GM23338 (cell line): Measurements from ENCODE around the gene CD3G. TPM values are rescaled to one million over a fixed set of nuclear protein-coding genes. Genes with fewer than 3 reads are reported as not detected.

Experiments
- ATAC-seq: fragments of 200-7000 bp; cut with Tn5 transposase; 3 replicates; pipeline ENCODE4 v1.9.1; 2020
- DNase-seq: peaks from one replicate; pipeline ENCODE4 v3.0.0-alpha.2; 2015; ENCODE audit warnings: low spot score
- H2AFZ ChIP-seq: fragments of 200-600 bp; sonication (generic); 2 replicates; pipeline ENCODE4 v1.8.0; 2016; ENCODE audit warnings: antibody characterized with exemption, mild to moderate bottlenecking, moderate library complexity
- H3F3A ChIP-seq: fragments of 200-600 bp; sonication (generic); replicated peaks from 2 replicates; pipeline ENCODE4 v1.8.0; 2017; ENCODE audit warnings: antibody characterized with exemption, mixed run types, low read depth
- H3K27ac ChIP-seq: fragments of 200-600 bp; sonication (generic); 2 replicates; pipeline ENCODE4 v1.6.1; 2016; ENCODE audit warnings: low read depth
- H3K27me3 ChIP-seq: fragments of 200-600 bp; sonication (generic); 2 replicates; pipeline ENCODE4 v1.8.0; 2016; ENCODE audit warnings: mild to moderate bottlenecking, mixed run types, moderate library complexity; ENCODE audit not compliant: insufficient read depth
- H3K36me3 ChIP-seq: fragments of 200-600 bp; sonication (generic); 2 replicates; pipeline ENCODE4 v1.8.0; 2016; ENCODE audit warnings: mild to moderate bottlenecking; ENCODE audit not compliant: insufficient read depth
- H3K4me1 ChIP-seq: fragments of 200-600 bp; sonication (generic); 2 replicates; pipeline ENCODE4 v1.8.0; 2016; ENCODE audit warnings: mild to moderate bottlenecking, moderate library complexity; ENCODE audit not compliant: insufficient read depth
- H3K4me2 ChIP-seq: fragments of 200-600 bp; sonication (generic); 2 replicates; pipeline ENCODE4 v1.7.1; 2017; ENCODE audit warnings: mixed run types
- H3K4me3 ChIP-seq: fragments of 200-600 bp; sonication (generic); 2 replicates; pipeline ENCODE4 v1.6.1; 2016; ENCODE audit warnings: mixed run types
- H3K79me2 ChIP-seq: fragments of 200-600 bp; sonication (generic); replicated peaks from 2 replicates; pipeline ENCODE4 v1.8.0; 2017; ENCODE audit warnings: mild to moderate bottlenecking; ENCODE audit not compliant: insufficient read depth
- H3K9me2 ChIP-seq: fragments of 200-600 bp; sonication (generic); 2 replicates; pipeline ENCODE4 v1.8.0; 2017; ENCODE audit not compliant: insufficient read depth
- H4K20me1 ChIP-seq: fragments of 200-600 bp; sonication (generic); replicated peaks from 2 replicates; pipeline ENCODE4 v1.8.0; 2017; ENCODE audit warnings: mild to moderate bottlenecking; ENCODE audit not compliant: insufficient read depth
- H3K27ac Mint-ChIP-seq: 2 replicates; pipeline ENCODE4 v1.8.0; 2020; ENCODE audit warnings: inconsistent platforms, mild to moderate bottlenecking, moderate library complexity, mixed read lengths
- H3K27me3 Mint-ChIP-seq: 3 replicates; pipeline ENCODE4 v1.8.0; 2022; ENCODE audit warnings: low read depth, mild to moderate bottlenecking, moderate library complexity, mixed read lengths, inconsistent platforms; ENCODE audit not compliant: insufficient read depth, poor library complexity
- H3K36me3 Mint-ChIP-seq: 3 replicates; pipeline ENCODE4 v1.8.0; 2021; ENCODE audit warnings: low read depth, mild to moderate bottlenecking, inconsistent platforms, moderate library complexity, mixed read lengths
- H3K4me1 Mint-ChIP-seq: 3 replicates; pipeline ENCODE4 v1.8.0; 2020; ENCODE audit warnings: mild to moderate bottlenecking, inconsistent platforms, mixed read lengths
- H3K4me3 Mint-ChIP-seq: 3 replicates; pipeline ENCODE4 v1.8.0; 2021; ENCODE audit warnings: moderate library complexity, mild to moderate bottlenecking, inconsistent platforms, mixed read lengths
- H3K9me3 Mint-ChIP-seq: 3 replicates; pipeline ENCODE4 v1.8.0; 2020; ENCODE audit warnings: moderate library complexity, mild to moderate bottlenecking, inconsistent platforms, mixed read lengths
- CREB1 ChIP-seq: fragments of 250-450 bp; sonication (Bioruptor Pico); IDR thresholded peaks from 2 replicates; pipeline ENCODE4 v1.5.0; 2020; ENCODE audit warnings: low read depth, mild to moderate bottlenecking, moderate library complexity
- EZH2 ChIP-seq: fragments of 200-600 bp; sonication (generic); IDR thresholded peaks from one replicate; pipeline ENCODE4 v1.8.0; 2017; ENCODE audit warnings: antibody characterized with exemption, mild to moderate bottlenecking, low read depth; ENCODE audit not compliant: unreplicated experiment
- JUNB ChIP-seq: IDR thresholded peaks from one replicate; pipeline ENCODE4 v1.6.1; 2016; ENCODE audit warnings: antibody characterized with exemption; ENCODE audit not compliant: unreplicated experiment
- NANOG ChIP-seq: IDR thresholded peaks from 2 replicates; pipeline ENCODE4 v1.6.1; 2016; ENCODE audit warnings: antibody characterized with exemption, borderline replicate concordance
- POLR2AphosphoS5 ChIP-seq: IDR thresholded peaks from 2 replicates; pipeline ENCODE4 v1.6.1; 2016; ENCODE audit warnings: antibody characterized with exemption, low read depth
- REST ChIP-seq: IDR thresholded peaks from one replicate; pipeline ENCODE4 v1.6.1; 2018; ENCODE audit warnings: antibody characterized with exemption; ENCODE audit not compliant: unreplicated experiment
- STAT1 ChIP-seq: IDR thresholded peaks from one replicate; pipeline ENCODE4 v1.6.1; 2016; ENCODE audit warnings: antibody characterized with exemption; ENCODE audit not compliant: unreplicated experiment
- ZNF331 ChIP-seq: fragments of 250-450 bp; sonication (Bioruptor Pico); IDR thresholded peaks from 2 replicates; pipeline ENCODE4 v1.5.0; 2020; ENCODE audit warnings: low read depth, mild to moderate bottlenecking, moderate library complexity
- long read RNA-seq: library from polyadenylated mRNA; unstranded; transcript quantifications from one replicate; pipeline ENCODE4 v2.0.0, GENCODE V29; 2020; ENCODE audit not compliant: unreplicated experiment
- polyA plus RNA-seq: library from polyadenylated mRNA; unstranded; fragments of >200 nt; fragmentation: Nextera tagmentation; extraction: Ambion mirVana; gene quantifications from 2 replicates; pipeline ENCODE4 v1.2.1, GENCODE V29; 2016
- total RNA-seq: library from RNA; depleted of rRNA; stranded (reverse); fragments of >200 nt; shearing (Covaris generic); gene quantifications from 2 replicates; pipeline ENCODE4 v1.2.3, GENCODE V29; 2014; rRNA removed
- TF ChIP-seq, protein P1 (sequence below): IDR thresholded peaks from 2 replicates; pipeline ENCODE4 v1.6.1; 2016; ENCODE audit warnings: antibody characterized with exemption
- TF ChIP-seq, protein P2 (sequence below), 2 experiments: fragments of 200-600 bp in 1 of 2; sonication (generic) in 1 of 2; conservative IDR thresholded peaks; 2 replicates each; pipeline versions ENCODE4 v1.5.1 to v1.6.1; 2016 to 2017; ENCODE audit warnings: antibody characterized with exemption in 2 of 2, low read depth in 2 of 2, mild to moderate bottlenecking in 2 of 2, moderate library complexity in 1 of 2

Gene CD3G
- total RNA-seq: not detected in 2 replicates
- polyA plus RNA-seq: not detected in 2 replicates
- long read RNA-seq: 0 reads

DNA sequence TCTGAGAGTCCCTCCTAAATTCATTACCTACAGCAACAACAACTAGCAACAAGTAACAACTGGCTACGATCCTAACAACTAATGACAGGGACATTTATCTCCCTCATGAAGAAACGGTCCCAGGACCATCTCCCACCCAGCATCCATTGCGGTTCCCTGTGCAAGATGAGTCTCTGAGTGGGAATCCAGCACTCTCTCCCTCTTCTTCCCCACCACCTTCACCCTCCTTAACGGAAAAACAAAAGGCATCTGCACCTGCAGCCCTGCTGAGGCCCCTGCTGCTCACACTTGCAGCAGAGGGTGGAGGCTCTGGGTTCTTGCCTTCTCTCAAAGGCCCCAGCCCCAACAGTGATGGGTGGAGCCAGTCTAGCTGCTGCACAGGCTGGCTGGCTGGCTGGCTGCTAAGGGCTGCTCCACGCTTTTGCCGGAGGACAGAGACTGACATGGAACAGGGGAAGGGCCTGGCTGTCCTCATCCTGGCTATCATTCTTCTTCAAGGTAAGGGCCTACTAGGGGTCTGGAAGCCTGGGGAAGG, at the start of gene CD3G:
Gene CD3G, plus strand, starts transcription at position 364 of the 535 bp plus-strand sequence. Its CDS starts 80 bp downstream, at position 444.
- H3K27ac Mint-ChIP-seq: no peak within 1 kb of the TSS
- H3K79me2 ChIP-seq: no peaks in the 10 kb centered on the region
- H2AFZ ChIP-seq: no peak within 1 kb of the TSS
- H3K9me3 Mint-ChIP-seq: no peaks in the 10 kb centered on the region; the same call in 2 of the 3 replicates
- H3K4me1 Mint-ChIP-seq: peaks cover 2% of the 10 kb centered on the region; the same call in 2 of the 3 replicates
- DNase-seq: no peak
- no peak for TF ChIP-seq CREB1
- no peak for TF ChIP-seq EZH2
- no peak for TF ChIP-seq POLR2AphosphoS5
- no peak for TF ChIP-seq ZNF331 (CRISPR knock-in tag)
- TF ChIP-seq JUNB: no peak
- no peak for TF ChIP-seq STAT1
- no peaks in the 10 kb centered on the region for H3F3A ChIP-seq
- H3K27me3 ChIP-seq: 0 out of 2 replicates have a peak, but pooled peaks cover 5% of the 10 kb centered on the region
- H3K27me3 Mint-ChIP-seq: peaks cover 10% of the 10 kb centered on the region
- no peak for ATAC-seq
- H4K20me1 ChIP-seq: no peaks in the 10 kb centered on the region
- H3K4me1 ChIP-seq: no peaks in the 10 kb centered on the region
- no peak within 1 kb of the TSS for H3K4me3 Mint-ChIP-seq
- no peaks in the 10 kb centered on the region for H3K36me3 ChIP-seq
- no peaks in the 10 kb centered on the region for H3K36me3 Mint-ChIP-seq
- H3K4me2 ChIP-seq: no peak within 1 kb of the TSS
- H3K27ac ChIP-seq: no peak within 1 kb of the TSS
- no peaks in the 10 kb centered on the region for H3K9me2 ChIP-seq
- no peak within 1 kb of the TSS for H3K4me3 ChIP-seq

DNA sequence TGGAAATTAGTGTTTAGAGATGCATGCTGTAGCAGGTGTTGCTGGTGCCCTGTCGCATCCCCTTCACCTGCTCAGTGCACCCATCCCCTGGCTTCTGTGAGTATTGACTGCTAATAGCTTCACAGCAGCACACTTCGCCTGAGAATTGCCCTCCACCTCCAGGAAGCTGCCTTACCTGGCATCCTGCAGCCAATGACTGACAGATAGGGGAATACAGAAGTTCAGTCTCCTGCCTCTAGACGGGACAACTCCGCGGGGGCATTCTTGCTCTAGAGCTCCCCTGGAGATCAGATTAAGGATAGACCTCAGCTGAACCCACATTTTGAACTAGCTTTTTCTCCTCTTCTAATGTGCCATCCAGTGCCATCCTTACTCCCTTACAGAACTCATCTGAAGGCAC, 48.9 kb upstream of the CD3G start:
- no peak overlapping the region for H3K27ac Mint-ChIP-seq

More for the DNA sequence above, 48.9 kb upstream of the CD3G start:
- DNase-seq: peak; percentile 74
- Mint-ChIP-seq H3K4me1 (peaks cover 7% of the 10 kb centered on the region), H3K36me3 (no peaks in the 10 kb centered on the region), H3K4me3 (no peak overlapping the region), H3K9me3 (no peaks in the 10 kb centered on the region), H3K27me3 (no peaks in the 10 kb centered on the region)
- no peaks in the 10 kb centered on the region for H3K27me3 ChIP-seq
- H3K4me1 ChIP-seq: 0 out of 2 replicates have a peak, but pooled peaks cover 3% of the 10 kb centered on the region
- H3K27ac ChIP-seq: no peak overlapping the region
- H3K4me3 ChIP-seq: no peak overlapping the region
- no peaks in the 10 kb centered on the region for H3K79me2 ChIP-seq
- peak; percentile 84 for ATAC-seq
- H3F3A ChIP-seq: no peaks in the 10 kb centered on the region
- no peaks in the 10 kb centered on the region for H4K20me1 ChIP-seq
- H3K36me3 ChIP-seq: no peaks in the 10 kb centered on the region
- H2AFZ ChIP-seq: no peak overlapping the region
- TF ChIP-seq NANOG (no peak), REST (no peak), ZNF331 (CRISPR knock-in tag) (no peak), CREB1 (no peak), JUNB (no peak)
- TF ChIP-seq, protein P1, sequence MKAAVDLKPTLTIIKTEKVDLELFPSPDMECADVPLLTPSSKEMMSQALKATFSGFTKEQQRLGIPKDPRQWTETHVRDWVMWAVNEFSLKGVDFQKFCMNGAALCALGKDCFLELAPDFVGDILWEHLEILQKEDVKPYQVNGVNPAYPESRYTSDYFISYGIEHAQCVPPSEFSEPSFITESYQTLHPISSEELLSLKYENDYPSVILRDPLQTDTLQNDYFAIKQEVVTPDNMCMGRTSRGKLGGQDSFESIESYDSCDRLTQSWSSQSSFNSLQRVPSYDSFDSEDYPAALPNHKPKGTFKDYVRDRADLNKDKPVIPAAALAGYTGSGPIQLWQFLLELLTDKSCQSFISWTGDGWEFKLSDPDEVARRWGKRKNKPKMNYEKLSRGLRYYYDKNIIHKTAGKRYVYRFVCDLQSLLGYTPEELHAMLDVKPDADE: no peak
- TF ChIP-seq, protein P2, sequence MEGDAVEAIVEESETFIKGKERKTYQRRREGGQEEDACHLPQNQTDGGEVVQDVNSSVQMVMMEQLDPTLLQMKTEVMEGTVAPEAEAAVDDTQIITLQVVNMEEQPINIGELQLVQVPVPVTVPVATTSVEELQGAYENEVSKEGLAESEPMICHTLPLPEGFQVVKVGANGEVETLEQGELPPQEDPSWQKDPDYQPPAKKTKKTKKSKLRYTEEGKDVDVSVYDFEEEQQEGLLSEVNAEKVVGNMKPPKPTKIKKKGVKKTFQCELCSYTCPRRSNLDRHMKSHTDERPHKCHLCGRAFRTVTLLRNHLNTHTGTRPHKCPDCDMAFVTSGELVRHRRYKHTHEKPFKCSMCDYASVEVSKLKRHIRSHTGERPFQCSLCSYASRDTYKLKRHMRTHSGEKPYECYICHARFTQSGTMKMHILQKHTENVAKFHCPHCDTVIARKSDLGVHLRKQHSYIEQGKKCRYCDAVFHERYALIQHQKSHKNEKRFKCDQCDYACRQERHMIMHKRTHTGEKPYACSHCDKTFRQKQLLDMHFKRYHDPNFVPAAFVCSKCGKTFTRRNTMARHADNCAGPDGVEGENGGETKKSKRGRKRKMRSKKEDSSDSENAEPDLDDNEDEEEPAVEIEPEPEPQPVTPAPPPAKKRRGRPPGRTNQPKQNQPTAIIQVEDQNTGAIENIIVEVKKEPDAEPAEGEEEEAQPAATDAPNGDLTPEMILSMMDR (conservative IDR thresholded peaks at IDR 0.05; ENCODE audit: low read depth in 2 of 2): peak in 1 of 2 experiments; percentile 24; a peak in 2 of 4 replicates
- H3K9me2 ChIP-seq: no peaks in the 10 kb centered on the region
- H3K4me2 ChIP-seq: no peak overlapping the region
